Measurements from ENCODE around the gene RBM33.

RBM33 gene

GRCh38 chr7:155639958-155640520 is 4.4 kb upstream of the RBM33 start:
- Histone ChIP-seq H4K20me1 (ENCODE audit: insufficient read depth) (no peaks in the 10 kb centered on the region), H3K79me2 (ENCODE audit: insufficient read depth, low read depth) (peaks cover 17% of the 10 kb centered on the region), H3K4me1 (ENCODE audit: low read depth, poor library complexity, severe bottlenecking) (peaks cover 5% of the 10 kb centered on the region), H3K4me2 (no peak overlapping the region), H3K27ac (no peak overlapping the region), H3K9ac (no peak overlapping the region), H2AFZ (ENCODE audit: low read depth) (no peak overlapping the region), H3K4me3 (IDR thresholded peaks at IDR 0.05; ENCODE audit: insufficient read depth, low read depth, low read length) (no peak overlapping the region), H3K27me3 (ENCODE audit: insufficient read depth, low read depth) (no peaks in the 10 kb centered on the region), H3K36me3 (ENCODE audit: insufficient read depth) (no peaks in the 10 kb centered on the region; the same call in 1 of the 2 replicates)
- no peak for TF ChIP-seq CTCF (conservative IDR thresholded peaks at IDR 0.05; ENCODE audit: low read depth, low read length)

- no peak overlapping the region for H3K4me2 ChIP-seq
- no peak overlapping the region for H3K4me3 ChIP-seq (IDR thresholded peaks at IDR 0.05; ENCODE audit: insufficient read depth, low read depth, low read length)
- H3K9ac ChIP-seq, result no peak overlapping the region
- H3K4me1 ChIP-seq (ENCODE audit: low read depth, poor library complexity, severe bottlenecking), result peaks cover 8% of the 10 kb centered on the region
- no peak overlapping the region for H2AFZ ChIP-seq (ENCODE audit: low read depth)
- H3K27ac ChIP-seq, result no peak overlapping the region
- peaks cover 23% of the 10 kb centered on the region for H3K79me2 ChIP-seq (ENCODE audit: insufficient read depth, low read depth)
- H3K27me3 ChIP-seq (ENCODE audit: insufficient read depth, low read depth), result no peaks in the 10 kb centered on the region
- no peak for TF ChIP-seq CTCF (conservative IDR thresholded peaks at IDR 0.05; ENCODE audit: low read depth, low read length)
- H4K20me1 ChIP-seq (ENCODE audit: insufficient read depth), result no peaks in the 10 kb centered on the region
- H3K36me3 ChIP-seq (ENCODE audit: insufficient read depth), result no peaks in the 10 kb centered on the region; the same call in 1 of the 2 replicates
Observed at GRCh38 chr7:155640629-155641028, 3.8 kb upstream of the RBM33 start.

DNA sequence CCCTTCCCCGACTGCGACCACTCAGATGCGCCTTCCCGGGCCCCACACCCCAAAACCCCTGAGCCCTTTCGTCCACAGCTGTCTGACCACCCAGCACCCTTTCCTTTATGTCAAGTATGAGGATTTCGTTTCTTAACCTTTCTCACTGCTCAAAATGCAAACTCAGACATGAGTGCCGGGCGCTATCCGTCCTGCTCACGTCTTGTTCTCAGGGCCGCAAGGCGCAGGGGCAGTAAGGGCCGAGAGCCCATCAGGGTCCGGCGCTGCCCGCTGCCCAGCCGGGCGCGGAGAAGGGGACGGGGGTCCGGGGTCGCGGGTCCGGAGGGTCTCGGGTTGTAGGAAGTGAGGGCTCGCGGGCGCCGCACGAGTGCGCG is 670 bp upstream of the RBM33 start:
- H4K20me1 ChIP-seq (ENCODE audit: insufficient read depth), result no peaks in the 10 kb centered on the region
- peak overlapping the region; percentile 97 for H3K27ac ChIP-seq
- peak overlapping the region; percentile 75 for H2AFZ ChIP-seq (ENCODE audit: low read depth)
- H3K36me3 ChIP-seq (ENCODE audit: insufficient read depth), result peaks cover 12% of the 10 kb centered on the region
- no peak for TF ChIP-seq CTCF (conservative IDR thresholded peaks at IDR 0.05; ENCODE audit: low read depth, low read length)
- peaks cover 55% of the 10 kb centered on the region for H3K79me2 ChIP-seq (ENCODE audit: insufficient read depth, low read depth)
- peak overlapping the region; percentile 99 for H3K9ac ChIP-seq
- no peaks in the 10 kb centered on the region for H3K27me3 ChIP-seq (ENCODE audit: insufficient read depth, low read depth)
- H3K4me3 ChIP-seq (IDR thresholded peaks at IDR 0.05; ENCODE audit: insufficient read depth, low read depth, low read length), result no peak overlapping the region
- peak overlapping the region; percentile 86 for H3K4me2 ChIP-seq
- H3K4me1 ChIP-seq (ENCODE audit: low read depth, poor library complexity, severe bottlenecking), result peaks cover 31% of the 10 kb centered on the region

DNA sequence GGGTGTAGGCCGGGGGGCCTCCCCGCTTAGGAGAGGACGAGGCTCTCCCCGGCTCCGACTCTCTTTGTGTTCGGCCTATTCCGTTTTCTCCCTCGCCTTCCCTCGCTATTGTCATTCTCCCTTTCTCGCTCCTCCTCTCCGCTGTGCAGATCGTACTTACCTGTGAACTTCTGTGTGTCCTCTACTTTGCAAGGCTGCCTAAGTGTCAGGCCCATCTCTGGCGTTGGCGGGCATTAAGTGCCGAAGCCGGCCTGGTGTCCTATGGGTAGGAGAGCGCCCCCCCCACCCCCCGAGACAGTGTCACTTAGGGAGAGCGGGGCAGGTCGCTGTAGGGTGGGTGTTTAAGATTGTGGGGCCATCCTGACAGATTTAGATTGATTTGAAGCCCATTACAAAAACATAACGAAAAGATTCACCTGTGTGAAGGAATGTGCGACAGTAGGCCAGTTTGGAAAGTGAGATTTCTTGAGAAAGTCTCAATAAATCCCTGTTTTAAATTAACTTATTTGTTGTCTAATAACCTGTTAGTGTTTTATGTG is 579 bp downstream of the RBM33 start:
- H3K4me1 ChIP-seq (ENCODE audit: low read depth, poor library complexity, severe bottlenecking), result peaks cover 31% of the 10 kb centered on the region
- H3K79me2 ChIP-seq (ENCODE audit: insufficient read depth, low read depth), result peaks cover 67% of the 10 kb centered on the region
- peak overlapping the region; percentile 99 for H3K9ac ChIP-seq
- peaks cover 12% of the 10 kb centered on the region; the same call in 1 of the 2 replicates for H3K36me3 ChIP-seq (ENCODE audit: insufficient read depth)
- no peaks in the 10 kb centered on the region for H3K27me3 ChIP-seq (ENCODE audit: insufficient read depth, low read depth)
- peaks cover 4% of the 10 kb centered on the region for H4K20me1 ChIP-seq (ENCODE audit: insufficient read depth)
- H3K4me3 ChIP-seq (IDR thresholded peaks at IDR 0.05; ENCODE audit: insufficient read depth, low read depth, low read length), result peak overlapping the region; percentile 55
- TF ChIP-seq CTCF (conservative IDR thresholded peaks at IDR 0.05; ENCODE audit: low read depth, low read length), result no peak
- peak overlapping the region; percentile 75 for H2AFZ ChIP-seq (ENCODE audit: low read depth)
- peak overlapping the region; percentile 97 for H3K27ac ChIP-seq
- peak overlapping the region; percentile 86 for H3K4me2 ChIP-seq

Data from KMS-11 (cell line).